Limb (tissue), 2 donors: ENCODE results near the gene GALNT18.
A peak's percentile ranks its signal among the peaks of the same experiment; 100 is the strongest.

ENCODE experiments used
- DNase-seq, 2 donors: peaks; one replicate each; pipeline ENCODE4 v3.0.0-alpha.2; 2016; ENCODE audit errors: extremely low spot score in 2 of 2

GALNT18 gene

GRCh38 chr11:11624926-11625325, 3.1 kb upstream of the GALNT18 start:
- no peak for DNase-seq

- DNase-seq = no peak
Measured at GRCh38 chr11:11624204-11624603, 2.4 kb upstream of the GALNT18 start.

GRCh38 chr11:11622772-11623171, 967 bp upstream of the GALNT18 start:
- no peak for DNase-seq

GRCh38 chr11:11622340-11622706, 518 bp upstream of the GALNT18 start:
- no peak for DNase-seq

GRCh38 chr11:11620921-11621572, 758 bp downstream of the GALNT18 start:
- peak; percentile 40 to 68 for DNase-seq

GRCh38 chr11:11620173-11620920, 1.5 kb downstream of the GALNT18 start:
- peak in 1 of 2 donors; percentile 68 for DNase-seq

GRCh38 chr11:11618973-11619435, 2.8 kb downstream of the GALNT18 start:
- no peak for DNase-seq

GRCh38 chr11:11615086-11615485, 6.7 kb downstream of the GALNT18 start:
- peak in 1 of 2 donors; percentile 38 for DNase-seq

- no peak for DNase-seq
Measured at GRCh38 chr11:11612439-11612838, 9.4 kb downstream of the GALNT18 start.

- DNase-seq = no peak
Measured at GRCh38 chr11:11611381-11611780, 10.4 kb downstream of the GALNT18 start.

GRCh38 chr11:11608783-11609232, 13.0 kb downstream of the GALNT18 start:
- no peak for DNase-seq

GRCh38 chr11:11607772-11608171, 14.0 kb downstream of the GALNT18 start:
- no peak for DNase-seq

GRCh38 chr11:11605821-11606450, 15.9 kb downstream of the GALNT18 start:
- DNase-seq = no peak

GRCh38 chr11:11605181-11605580, 16.6 kb downstream of the GALNT18 start:
- no peak for DNase-seq

- no peak for DNase-seq
Measured at GRCh38 chr11:11604370-11604990, 17.3 kb downstream of the GALNT18 start.

GRCh38 chr11:11602011-11602410, 19.8 kb downstream of the GALNT18 start:
- DNase-seq = no peak

GRCh38 chr11:11600288-11600687, 21.5 kb downstream of the GALNT18 start:
- no peak for DNase-seq

- no peak for DNase-seq
Measured at GRCh38 chr11:11598243-11598642, 23.6 kb downstream of the GALNT18 start.

GRCh38 chr11:11594162-11594561, 27.6 kb downstream of the GALNT18 start:
- DNase-seq = no peak

GRCh38 chr11:11592146-11592684, 29.6 kb downstream of the GALNT18 start:
- DNase-seq = peak in 1 of 2 donors; percentile 11

- DNase-seq = peak in 1 of 2 donors; percentile 13
Measured at GRCh38 chr11:11589437-11589836, 32.4 kb downstream of the GALNT18 start.

- peak in 1 of 2 donors; percentile 23 for DNase-seq
Measured at GRCh38 chr11:11588891-11589290, 32.9 kb downstream of the GALNT18 start.
